K562 (cell line): Measurements from ENCODE around the gene ALKBH3. TPM values are rescaled to one million over a fixed set of nuclear protein-coding genes. Genes with fewer than 3 reads are reported as not detected.

Experiments used
- FIP1L1 ChIP-seq: fragments of 200-400 bp; formaldehyde crosslinking; IDR thresholded peaks from 2 replicates; pipeline ENCODE4 v1.6.1; 2018; ENCODE audit warnings: mild to moderate bottlenecking, low read depth, low read length; ENCODE audit not compliant: poor library complexity, severe bottlenecking
- FOXK2 ChIP-seq, 2 experiments: fragments of 450-650 bp; IDR thresholded peaks in 1 of 2; conservative IDR thresholded peaks in 1 of 2; 2 replicates each; pipeline ENCODE4 v1.6.1; 2016; ENCODE audit warnings: low read depth in 2 of 2, mild to moderate bottlenecking in 1 of 2
- JUND ChIP-seq, 2 experiments: IDR thresholded peaks; 2 replicates in 1 of 2; 3 replicates in 1 of 2; pipeline ENCODE4 v1.6.1; 2011; ENCODE audit warnings: borderline replicate concordance in 2 of 2, low read depth in 2 of 2, low read length in 2 of 2, improper control_type of control experiment in 1 of 2, missing biosample characterization in 1 of 2, missing genetic modification characterization in 1 of 2, missing genetic modification reagents in 1 of 2
- PML ChIP-seq: IDR thresholded peaks from 2 replicates; pipeline ENCODE4 v1.6.1; 2012; ENCODE audit warnings: low read length, inconsistent platforms
- RBM17 ChIP-seq: fragments of 200-400 bp; formaldehyde crosslinking; IDR thresholded peaks from 2 replicates; pipeline ENCODE4 v1.6.1; 2017; ENCODE audit warnings: low read depth, mild to moderate bottlenecking, low read length, borderline replicate concordance
- RBM25 ChIP-seq: fragments of 200-400 bp; formaldehyde crosslinking; IDR thresholded peaks from 2 replicates; pipeline ENCODE4 v1.6.1; 2018; ENCODE audit warnings: low read length, low read depth, moderate library complexity; ENCODE audit not compliant: severe bottlenecking
- SPI1 ChIP-seq: IDR thresholded peaks from 2 replicates; pipeline ENCODE4 v1.6.1; 2011; ENCODE audit warnings: low read depth, low read length, control low read depth, borderline replicate concordance
- TAF1 ChIP-seq: IDR thresholded peaks from 2 replicates; pipeline ENCODE4 v1.6.1; 2011; ENCODE audit warnings: mild to moderate bottlenecking, low read length, moderate library complexity; ENCODE audit not compliant: insufficient read depth, control insufficient read depth, severe bottlenecking; ENCODE audit errors: extremely low read depth
- ZC3H8 ChIP-seq: fragments of 450-650 bp; IDR thresholded peaks from 2 replicates; pipeline ENCODE4 v1.6.1; 2017
- ZNF134 ChIP-seq: fragments of 250-450 bp; sonication (Bioruptor Pico); conservative IDR thresholded peaks from 2 replicates; pipeline ENCODE4 v1.4.0; 2020
- ZNF232 ChIP-seq: sonication (generic); formaldehyde crosslinking; IDR thresholded peaks from 2 replicates; pipeline ENCODE4 v1.8.0; 2022; ENCODE audit warnings: mild to moderate bottlenecking, missing genetic modification reagents
- ZNF282 ChIP-seq: sonication (generic); formaldehyde crosslinking; IDR thresholded peaks from 2 replicates; pipeline ENCODE4 v1.8.1; 2023; ENCODE audit warnings: missing genetic modification reagents
- ZNF76 ChIP-seq: fragments of 250-450 bp; sonication (Bioruptor Pico); IDR thresholded peaks from 2 replicates; pipeline ENCODE4 v1.4.0; 2020; ENCODE audit warnings: mild to moderate bottlenecking, moderate library complexity, borderline replicate concordance
- polyA plus RNA-seq, 8 experiments: library from polyadenylated mRNA; depleted of rRNA in 4 of 8; stranded (reverse) in 5 of 8; unstranded in 3 of 8; fragments of >200 nt; fragmentation: Nextera tagmentation in 2 of 8; fragmentation: Illumina TruSeq in 1 of 8; extraction: Ambion mirVana in 2 of 8; extraction: Trizol in 1 of 8; gene quantifications; 2 replicates each; pipeline versions ENCODE4 v1.2.1 to v1.2.3, GENCODE V29; 2011 to 2014; ENCODE audit warnings: inconsistent platforms in 1 of 8, missing spikeins in 1 of 8
- total RNA-seq, 7 experiments: library from RNA; depleted of rRNA in 6 of 7; stranded (reverse); fragments of >200 nt in 6 of 7; fragmentation: Illumina TruSeq in 2 of 7; extraction: Trizol in 2 of 7; gene quantifications; 2 replicates each; pipeline versions ENCODE4 v1.2.1 to v1.2.3, GENCODE V29; 2011 to 2021; ENCODE audit warnings: low replicate concordance in 1 of 7
- TF ChIP-seq, protein P1 (sequence below): fragments of 250-450 bp; sonication (Bioruptor Pico); IDR thresholded peaks from 2 replicates; pipeline ENCODE4 v1.4.0; 2020; ENCODE audit warnings: borderline replicate concordance

Gene ALKBH3
- total and polyA plus RNA-seq, 9 of the 15 experiments (the other 6 are each of a cell fraction or from before 2014, with no cell fraction given): 16.0 to 49.9 (median 36.5) TPM

DNA sequence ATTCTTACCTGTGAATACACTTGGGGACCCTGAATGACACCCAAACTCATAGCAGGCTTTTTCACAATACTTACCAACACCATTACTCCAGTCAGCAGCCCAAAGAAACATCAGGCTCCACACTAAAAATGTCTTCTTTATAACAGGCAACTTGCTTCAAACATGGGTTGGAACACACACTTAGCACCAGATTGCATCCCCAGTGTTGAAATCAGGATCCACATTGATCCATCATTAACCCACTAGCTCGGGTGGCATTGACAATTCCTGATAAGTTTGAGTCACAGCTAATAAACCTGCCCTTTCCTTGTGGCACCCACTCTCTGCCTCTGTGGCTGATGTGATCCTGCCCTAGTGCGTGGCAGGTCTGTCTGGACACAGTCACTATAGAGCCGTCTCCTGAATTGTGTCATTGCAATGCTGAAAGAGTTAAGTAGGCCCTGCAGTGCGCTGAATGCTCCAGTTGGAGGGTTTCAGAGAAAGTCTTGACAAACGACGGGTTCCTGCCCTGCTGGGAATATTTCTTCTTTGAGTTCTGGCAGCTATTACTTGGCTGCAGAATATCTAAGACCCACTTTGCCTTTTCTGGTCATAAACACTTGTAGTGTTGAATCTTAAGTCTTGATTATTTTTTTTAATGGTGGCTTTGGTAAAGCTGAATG is 42.2 kb downstream of the ALKBH3 start (continued):
- TF ChIP-seq PML (no peak), ZNF282 (CRISPR knock-in tag) (no peak), ZNF232 (CRISPR knock-in tag) (no peak), ZNF76 (CRISPR knock-in tag) (no peak), RBM25 (no peak), FOXK2 (conservative IDR thresholded peaks at IDR 0.05 in 1 of 2, IDR thresholded peaks at IDR 0.05 in 1 of 2; ENCODE audit: low read depth in 2 of 2) (no peak), JUND (IDR thresholded peaks at IDR 0.05; ENCODE audit: borderline replicate concordance, low read depth, low read length) (no peak), JUND (tag; IDR thresholded peaks at IDR 0.05; ENCODE audit: borderline replicate concordance, low read depth, low read length) (no peak), FIP1L1 (no peak), ZC3H8 (no peak), TAF1 (no peak), RBM17 (no peak), ZNF134 (CRISPR knock-in tag) (no peak), SPI1 (no peak)
- TF ChIP-seq, protein P1, sequence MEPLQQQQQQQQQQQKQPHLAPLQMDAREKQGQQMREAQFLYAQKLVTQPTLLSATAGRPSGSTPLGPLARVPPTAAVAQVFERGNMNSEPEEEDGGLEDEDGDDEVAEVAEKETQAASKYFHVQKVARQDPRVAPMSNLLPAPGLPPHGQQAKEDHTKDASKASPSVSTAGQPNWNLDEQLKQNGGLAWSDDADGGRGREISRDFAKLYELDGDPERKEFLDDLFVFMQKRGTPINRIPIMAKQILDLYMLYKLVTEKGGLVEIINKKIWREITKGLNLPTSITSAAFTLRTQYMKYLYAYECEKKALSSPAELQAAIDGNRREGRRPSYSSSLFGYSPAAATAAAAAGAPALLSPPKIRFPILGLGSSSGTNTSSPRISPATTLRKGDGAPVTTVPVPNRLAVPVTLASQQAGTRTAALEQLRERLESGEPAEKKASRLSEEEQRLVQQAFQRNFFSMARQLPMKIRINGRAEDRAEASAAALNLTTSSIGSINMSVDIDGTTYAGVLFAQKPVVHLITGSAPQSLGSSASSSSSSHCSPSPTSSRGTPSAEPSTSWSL (CRISPR knock-in tag): no peak
